ENCODE measurements around the gene PDIA5.

PDIA5 gene

DNA sequence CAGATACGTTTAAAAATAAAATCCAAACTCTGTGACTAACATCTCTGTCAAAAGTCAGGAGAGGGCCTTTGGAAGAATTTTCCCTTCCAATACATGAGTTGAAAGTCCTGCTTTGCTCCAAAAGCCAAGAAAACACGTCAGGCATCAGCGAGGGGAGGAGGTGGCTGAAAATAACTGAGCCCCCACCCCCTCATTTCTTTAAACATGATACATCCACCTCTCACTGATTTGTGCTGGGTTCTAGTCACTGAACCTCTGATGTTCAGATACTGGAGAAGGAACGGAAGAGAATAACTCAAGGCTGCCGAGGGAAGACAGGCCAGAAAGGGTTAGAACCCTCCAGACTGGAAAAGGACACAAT, 29.8 kb upstream of the PDIA5 start:
- no peak overlapping the region for H3K4me3 ChIP-seq (ENCODE audit: low read depth, low read length)
- TF ChIP-seq, protein P1, sequence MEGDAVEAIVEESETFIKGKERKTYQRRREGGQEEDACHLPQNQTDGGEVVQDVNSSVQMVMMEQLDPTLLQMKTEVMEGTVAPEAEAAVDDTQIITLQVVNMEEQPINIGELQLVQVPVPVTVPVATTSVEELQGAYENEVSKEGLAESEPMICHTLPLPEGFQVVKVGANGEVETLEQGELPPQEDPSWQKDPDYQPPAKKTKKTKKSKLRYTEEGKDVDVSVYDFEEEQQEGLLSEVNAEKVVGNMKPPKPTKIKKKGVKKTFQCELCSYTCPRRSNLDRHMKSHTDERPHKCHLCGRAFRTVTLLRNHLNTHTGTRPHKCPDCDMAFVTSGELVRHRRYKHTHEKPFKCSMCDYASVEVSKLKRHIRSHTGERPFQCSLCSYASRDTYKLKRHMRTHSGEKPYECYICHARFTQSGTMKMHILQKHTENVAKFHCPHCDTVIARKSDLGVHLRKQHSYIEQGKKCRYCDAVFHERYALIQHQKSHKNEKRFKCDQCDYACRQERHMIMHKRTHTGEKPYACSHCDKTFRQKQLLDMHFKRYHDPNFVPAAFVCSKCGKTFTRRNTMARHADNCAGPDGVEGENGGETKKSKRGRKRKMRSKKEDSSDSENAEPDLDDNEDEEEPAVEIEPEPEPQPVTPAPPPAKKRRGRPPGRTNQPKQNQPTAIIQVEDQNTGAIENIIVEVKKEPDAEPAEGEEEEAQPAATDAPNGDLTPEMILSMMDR (IDR thresholded peaks at IDR 0.05; ENCODE audit: low read depth, low read length, missing control alignments) = no peak
- in situ Hi-C loops (cut with HindIII; ENCODE audit: low sequenced_read_pairs) = no loop called here
- DNase-seq (ENCODE audit: low read depth) = no peak

DNA sequence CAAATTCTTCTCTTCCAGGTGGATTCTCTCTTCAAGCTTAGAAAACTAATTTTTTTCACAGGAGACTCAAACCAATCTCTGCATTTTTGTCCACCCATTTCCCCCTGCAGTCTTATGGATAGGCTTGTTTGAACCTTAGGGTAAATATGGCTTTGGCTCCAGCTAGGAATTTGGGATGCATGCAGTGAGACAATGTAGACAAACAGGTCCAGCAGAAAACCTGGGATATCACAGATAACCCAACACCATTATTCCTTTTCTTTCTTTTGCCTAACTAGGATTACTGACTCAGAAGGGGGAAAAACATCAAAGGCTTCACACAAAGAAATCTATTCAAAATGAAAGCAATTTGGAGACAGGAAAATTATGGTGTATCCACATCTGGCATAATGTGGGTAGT, 28.1 kb upstream of the PDIA5 start:
- TF ChIP-seq, protein P1 (IDR thresholded peaks at IDR 0.05; ENCODE audit: low read depth, low read length, missing control alignments) = no peak
- no peak overlapping the region for H3K4me3 ChIP-seq (ENCODE audit: low read depth, low read length)
- in situ Hi-C loops (cut with HindIII; ENCODE audit: low sequenced_read_pairs) = no loop called here
- no peak for DNase-seq (ENCODE audit: low read depth)

DNA sequence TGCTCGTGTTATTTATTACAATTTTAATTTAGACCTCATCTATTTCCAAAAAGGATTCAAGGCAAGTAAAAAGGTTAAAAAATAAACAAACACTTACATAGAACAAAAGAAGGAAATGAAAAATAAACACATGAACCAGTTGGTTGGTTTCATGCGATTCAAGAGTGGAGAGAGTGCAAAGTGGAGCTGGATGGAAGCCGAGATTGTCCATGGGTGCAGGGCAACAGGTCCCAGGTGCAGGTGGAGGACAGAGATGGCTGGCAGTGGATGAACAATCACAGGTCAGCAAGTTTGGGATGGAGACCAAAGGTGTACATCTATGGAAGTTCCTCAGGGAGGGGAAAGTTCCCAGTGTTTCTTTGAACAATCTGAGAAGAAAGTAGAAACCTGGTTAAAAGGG, 27.6 kb upstream of the PDIA5 start:
- TF ChIP-seq, protein P1 (IDR thresholded peaks at IDR 0.05; ENCODE audit: low read depth, low read length, missing control alignments) = no peak
- no peak overlapping the region for H3K4me3 ChIP-seq (ENCODE audit: low read depth, low read length)
- in situ Hi-C loops (cut with HindIII; ENCODE audit: low sequenced_read_pairs) = no loop called here
- no peak for DNase-seq (ENCODE audit: low read depth)

DNA sequence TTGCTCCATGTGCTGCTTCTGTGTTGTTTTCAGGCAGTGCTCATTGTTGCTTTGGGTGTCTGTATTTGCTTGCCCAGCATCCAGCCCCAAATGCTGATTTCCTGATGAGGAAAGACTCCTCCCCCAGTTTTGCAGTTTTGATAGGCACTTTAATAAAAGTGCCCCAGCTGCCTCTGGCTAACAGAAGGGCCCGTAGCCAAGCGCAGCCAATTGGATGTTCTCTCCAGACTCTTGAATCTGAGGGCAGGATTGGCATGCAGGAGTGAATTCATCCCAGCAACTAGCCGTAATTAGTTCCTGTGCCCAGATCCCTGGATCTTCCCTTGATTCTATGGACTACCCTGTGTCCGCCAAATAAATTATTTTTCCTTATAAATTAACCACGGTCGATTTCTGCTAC, 24.4 kb upstream of the PDIA5 start:
- H3K4me3 ChIP-seq (ENCODE audit: low read depth, low read length) = no peak overlapping the region
- TF ChIP-seq, protein P1 (IDR thresholded peaks at IDR 0.05; ENCODE audit: low read depth, low read length, missing control alignments) = no peak
- in situ Hi-C loops (cut with HindIII; ENCODE audit: low sequenced_read_pairs) = no loop called here
- DNase-seq (ENCODE audit: low read depth) = no peak

DNA sequence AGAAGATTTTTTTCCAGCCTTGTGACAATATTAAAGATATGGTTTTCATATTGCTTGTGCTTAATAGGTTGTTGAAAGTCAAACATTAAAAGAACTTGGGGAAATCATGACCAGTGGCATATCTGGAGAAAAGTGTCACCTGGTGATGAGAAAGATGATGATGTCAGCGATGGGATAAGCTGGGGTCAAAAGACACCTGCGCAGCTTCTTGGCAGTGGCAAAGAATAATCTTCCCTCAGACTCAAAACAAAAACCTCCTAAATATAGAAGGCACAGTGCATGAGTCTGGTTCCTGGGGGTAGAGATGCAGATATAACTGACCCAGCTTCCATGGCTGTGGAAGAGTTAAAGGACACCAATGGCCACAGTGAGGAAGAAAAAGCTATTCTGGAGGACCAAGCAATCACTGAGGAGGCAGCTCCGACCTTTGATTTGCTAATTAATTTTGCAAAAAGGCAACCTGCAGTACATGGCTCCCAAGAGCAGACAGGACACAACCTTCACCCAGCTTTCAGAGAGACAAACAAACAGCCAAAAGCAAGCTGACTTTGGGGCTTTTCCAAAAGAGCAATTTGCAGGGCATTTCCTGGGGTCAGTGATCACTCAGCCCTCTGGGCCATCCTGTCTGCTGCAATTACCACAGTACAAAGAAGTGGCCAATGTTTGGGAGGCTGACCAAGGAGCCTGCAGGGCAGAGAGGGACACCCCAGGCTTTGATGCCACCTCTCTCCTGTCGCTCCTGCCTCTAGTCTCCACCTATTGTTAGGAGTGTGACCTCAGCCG, 21.7 kb upstream of the PDIA5 start:
- in situ Hi-C loops (cut with HindIII; ENCODE audit: low sequenced_read_pairs) = no loop called here
- TF ChIP-seq, protein P1 (IDR thresholded peaks at IDR 0.05; ENCODE audit: low read depth, low read length, missing control alignments) = no peak
- no peak for DNase-seq (ENCODE audit: low read depth)
- H3K4me3 ChIP-seq (ENCODE audit: low read depth, low read length) = no peak overlapping the region

DNA sequence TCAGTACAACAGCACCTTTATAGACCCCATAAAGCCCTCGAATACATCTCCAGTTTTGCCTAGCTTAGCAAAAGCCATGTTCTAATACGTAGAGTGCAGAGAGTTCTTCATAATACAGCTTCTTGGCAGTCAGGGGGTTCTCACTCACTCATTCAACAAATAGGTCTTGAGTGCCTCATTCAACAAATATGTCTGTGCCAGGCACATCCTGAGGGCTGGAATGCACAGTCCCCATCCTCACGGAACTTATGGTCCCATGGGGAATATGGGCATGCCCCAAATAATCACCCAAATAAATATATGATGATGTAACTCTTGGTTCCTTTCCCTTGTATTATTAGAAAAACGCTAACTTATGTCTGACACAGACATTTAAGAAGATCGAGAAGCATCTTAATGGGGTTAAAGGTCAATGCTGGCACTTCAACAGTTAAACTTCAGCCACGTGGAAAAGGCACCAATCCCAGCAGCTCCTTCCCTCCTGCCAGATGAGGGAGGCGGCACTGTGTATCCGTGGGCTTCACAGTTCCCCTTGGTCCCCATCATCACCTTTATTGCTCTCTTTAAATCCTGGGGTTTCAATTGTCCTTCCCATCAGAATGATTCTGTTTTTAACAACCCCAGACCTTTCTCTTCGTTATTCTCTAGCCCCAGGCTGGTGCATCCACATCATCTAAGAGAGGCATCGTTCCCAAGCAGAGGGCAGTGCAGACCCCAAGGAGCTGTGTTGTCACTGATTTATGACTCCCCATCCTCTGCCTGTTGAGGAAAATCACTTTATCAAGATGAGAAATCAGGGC, 20.4 kb upstream of the PDIA5 start:
- DNase-seq (ENCODE audit: low read depth) = no peak
- H3K4me3 ChIP-seq (ENCODE audit: low read depth, low read length) = no peak overlapping the region
- in situ Hi-C loops (cut with HindIII; ENCODE audit: low sequenced_read_pairs) = no loop called here
- TF ChIP-seq, protein P1 (IDR thresholded peaks at IDR 0.05; ENCODE audit: low read depth, low read length, missing control alignments) = no peak

All from astrocyte of the cerebellum (primary cell).